ES-I3 (cell line): ENCODE data around the gene LRR1.
"Not testable (repeated sequence)": the region's sequence is repeated elsewhere in the genome, so short reads cannot be mapped to it uniquely, and the experiment has no call there.

Source experiments
- H3K36me3 ChIP-seq: 2 replicates; pipeline ENCODE4 v1.6.1; 2013; ENCODE audit warnings: mild to moderate bottlenecking, low read length, control low read depth, moderate library complexity; ENCODE audit not compliant: insufficient read depth
- H3K4me1 ChIP-seq: 2 replicates; pipeline ENCODE4 v1.6.1; 2013; ENCODE audit warnings: mild to moderate bottlenecking, control low read depth, low read length; ENCODE audit not compliant: insufficient read depth
- H3K9ac ChIP-seq: 2 replicates; pipeline ENCODE4 v1.6.1; 2013; ENCODE audit warnings: low read depth, mild to moderate bottlenecking, low read length, moderate library complexity
- H3K9me3 ChIP-seq: 2 replicates; pipeline ENCODE4 v1.6.1; 2013; ENCODE audit warnings: mild to moderate bottlenecking, low read length, moderate library complexity; ENCODE audit not compliant: control insufficient read depth, insufficient read depth

The LRR1 gene

GRCh38 chr14:49633640-49634546 lies 35.2 kb downstream of the LRR1 start:
- Histone ChIP-seq H3K4me1 (no peaks in the 10 kb centered on the region), H3K9ac (peak overlapping the region; percentile 99), H3K9me3 (no peaks in the 10 kb centered on the region), H3K36me3 (peaks cover 5% of the 10 kb centered on the region; the same call in 1 of the 2 replicates)

- H3K9ac ChIP-seq = peak within 1 kb of the TSS; percentile 99
These were observed 36.0 kb downstream of the LRR1 start, which contains the start of gene DNAAF2 for GRCh38 chr14:49634547-49635334. Gene DNAAF2, minus strand, starts transcription at chr14:49635244. Its CDS starts 95 bp downstream, at chr14:49635149.

GRCh38 chr14:49636866-49637265 lies 38.1 kb downstream of the LRR1 start:
- H3K9ac ChIP-seq = no peak overlapping the region
- no peaks in the 10 kb centered on the region for H3K9me3 ChIP-seq
- no peaks in the 10 kb centered on the region for H3K4me1 ChIP-seq
- peaks cover 12% of the 10 kb centered on the region; the same call in 1 of the 2 replicates for H3K36me3 ChIP-seq

More at GRCh38 chr14:49634547-49635334, 36.0 kb downstream of the LRR1 start, which contains the start of gene DNAAF2:
- Histone ChIP-seq H3K36me3 (peaks cover 7% of the 10 kb centered on the region; the same call in 1 of the 2 replicates), H3K9me3 (no peaks in the 10 kb centered on the region), H3K4me1 (no peaks in the 10 kb centered on the region)

GRCh38 chr14:49637534-49638078 lies 38.9 kb downstream of the LRR1 start:
- no peaks in the 10 kb centered on the region for H3K4me1 ChIP-seq
- H3K9me3 ChIP-seq = no peaks in the 10 kb centered on the region
- peaks cover 12% of the 10 kb centered on the region; the same call in 1 of the 2 replicates for H3K36me3 ChIP-seq
- H3K9ac ChIP-seq = no peak overlapping the region

- H3K4me1 ChIP-seq = no peaks in the 10 kb centered on the region
- H3K36me3 ChIP-seq = peaks cover 12% of the 10 kb centered on the region; the same call in 1 of the 2 replicates
- no peak overlapping the region for H3K9ac ChIP-seq
- no peaks in the 10 kb centered on the region for H3K9me3 ChIP-seq
These were observed 42.0 kb downstream of the LRR1 start for GRCh38 chr14:49640540-49641417.

GRCh38 chr14:49641697-49642129 lies 43.0 kb downstream of the LRR1 start:
- peaks cover 12% of the 10 kb centered on the region; the same call in 1 of the 2 replicates for H3K36me3 ChIP-seq
- H3K9me3 ChIP-seq = no peaks in the 10 kb centered on the region
- H3K9ac ChIP-seq = no peak overlapping the region
- no peaks in the 10 kb centered on the region for H3K4me1 ChIP-seq

GRCh38 chr14:49642163-49642562 lies 43.4 kb downstream of the LRR1 start:
- H3K9ac ChIP-seq = no peak overlapping the region
- no peaks in the 10 kb centered on the region for H3K9me3 ChIP-seq
- H3K4me1 ChIP-seq = no peaks in the 10 kb centered on the region

GRCh38 chr14:49653508-49653907 lies 54.8 kb downstream of the LRR1 start:
- H3K36me3 ChIP-seq = no peaks in the 10 kb centered on the region; the same call in 1 of the 2 replicates
- no peaks in the 10 kb centered on the region for H3K4me1 ChIP-seq
- no peak overlapping the region for H3K9ac ChIP-seq
- no peaks in the 10 kb centered on the region for H3K9me3 ChIP-seq

More at GRCh38 chr14:49642163-49642562, 43.4 kb downstream of the LRR1 start:
- H3K36me3 ChIP-seq = peaks cover 12% of the 10 kb centered on the region; the same call in 1 of the 2 replicates

- H3K4me1 ChIP-seq = no peaks in the 10 kb centered on the region
- H3K36me3 ChIP-seq = no peaks in the 10 kb centered on the region; the same call in 1 of the 2 replicates
These were observed 55.8 kb downstream of the LRR1 start for GRCh38 chr14:49654511-49654910.

GRCh38 chr14:49657500-49657899 lies 58.8 kb downstream of the LRR1 start:
- not testable (repeated sequence) for H3K36me3 ChIP-seq, H3K9me3 ChIP-seq, H3K4me1 ChIP-seq, H3K9ac ChIP-seq

More at GRCh38 chr14:49654511-49654910, 55.8 kb downstream of the LRR1 start:
- Histone ChIP-seq H3K9ac (no peak overlapping the region), H3K9me3 (no peaks in the 10 kb centered on the region)

GRCh38 chr14:49659526-49660455 lies 61.1 kb downstream of the LRR1 start:
- no peaks in the 10 kb centered on the region for H3K4me1 ChIP-seq
- no peaks in the 10 kb centered on the region for H3K9me3 ChIP-seq
- H3K36me3 ChIP-seq = no peaks in the 10 kb centered on the region
- H3K9ac ChIP-seq = no peak overlapping the region
